Stimulated activated CD8-positive, alpha-beta memory T cell treated with anti-CD3 and anti-CD28 coated beads, Interleukin-12 subunit alpha, Interleukin-12 subunit beta, amount 100 ng/mL, for 1 hour (primary cell): Measurements from ENCODE around the gene JAG2.

ENCODE experiments used
- DNase-seq: peaks from one replicate; pipeline ENCODE4 v3.0.0-alpha.2; 2020; ENCODE audit warnings: low read depth

The JAG2 gene

GRCh38 chr14:105203701-105204100, 35.1 kb upstream of the JAG2 start:
- DNase-seq, result no peak

- DNase-seq, result no peak
These were observed 34.5 kb upstream of the JAG2 start for GRCh38 chr14:105203057-105203531.

- DNase-seq, result no peak
These were observed 33.4 kb upstream of the JAG2 start for GRCh38 chr14:105201925-105202513.

- DNase-seq, result no peak
These were observed 32.8 kb upstream of the JAG2 start for GRCh38 chr14:105201156-105201924.

GRCh38 chr14:105200641-105201040, 32.1 kb upstream of the JAG2 start:
- no peak for DNase-seq

- DNase-seq, result no peak
These were observed 31.5 kb upstream of the JAG2 start for GRCh38 chr14:105200074-105200473.

- no peak for DNase-seq
These were observed 30.5 kb upstream of the JAG2 start for GRCh38 chr14:105199093-105199492.

- no peak for DNase-seq
These were observed 30.0 kb upstream of the JAG2 start for GRCh38 chr14:105198588-105198987.

GRCh38 chr14:105197211-105197641, 28.6 kb upstream of the JAG2 start:
- no peak for DNase-seq

GRCh38 chr14:105196265-105196960, 27.8 kb upstream of the JAG2 start:
- no peak for DNase-seq

- DNase-seq, result no peak
These were observed 27.1 kb upstream of the JAG2 start for GRCh38 chr14:105195522-105196264.

GRCh38 chr14:105195051-105195450, 26.5 kb upstream of the JAG2 start:
- DNase-seq, result no peak

GRCh38 chr14:105193916-105194782, 25.6 kb upstream of the JAG2 start:
- no peak for DNase-seq

- DNase-seq, result no peak
These were observed 24.5 kb upstream of the JAG2 start for GRCh38 chr14:105192866-105193731.

- DNase-seq, result no peak
These were observed 19.5 kb upstream of the JAG2 start for GRCh38 chr14:105187935-105188524.

GRCh38 chr14:105187116-105187515, 18.5 kb upstream of the JAG2 start:
- no peak for DNase-seq

- DNase-seq, result no peak
These were observed 17.4 kb upstream of the JAG2 start for GRCh38 chr14:105185973-105186372.

- no peak for DNase-seq
These were observed 16.4 kb upstream of the JAG2 start for GRCh38 chr14:105185001-105185400.

GRCh38 chr14:105184461-105184860, 15.9 kb upstream of the JAG2 start:
- DNase-seq, result no peak
